ENCODE results near the gene RPL11. TPM values are rescaled to one million over a fixed set of nuclear protein-coding genes. Genes with fewer than 3 reads are reported as not detected.

RPL11 gene
- total and polyA plus RNA-seq, 2 of the 8 experiments (the other 6 are each of a cell fraction or from before 2014, with no cell fraction given): 1,192 to 1,426 TPM

GRCh38 chr1:23722652-23723051 lies 31.0 kb downstream of the RPL11 start (continued):
- no peak for TF ChIP-seq GABPA (IDR thresholded peaks at IDR 0.05; ENCODE audit: borderline replicate concordance, insufficient read depth, low read length)
- TF ChIP-seq CTCF (IDR thresholded peaks at IDR 0.05; ENCODE audit: control extremely low read depth in 1 of 3, insufficient read depth in 1 of 3, low read depth in 1 of 3, low read length in 3 of 3): no peak
- TF ChIP-seq SUZ12 (IDR thresholded peaks at IDR 0.05; ENCODE audit: low read length): no peak

Data from H1 (cell line).